ENCODE results near the gene SH2D5.

Gene SH2D5

GRCh38 chr1:20767271-20767670 lies 34.8 kb upstream of the SH2D5 start:
- H3K27me3 ChIP-seq (ENCODE audit: insufficient read depth, poor library complexity, severe bottlenecking) = no peaks in the 10 kb centered on the region
- DNase-seq (ENCODE audit: low read depth in 1 of 2, low spot score in 1 of 2) = no peak

DNA sequence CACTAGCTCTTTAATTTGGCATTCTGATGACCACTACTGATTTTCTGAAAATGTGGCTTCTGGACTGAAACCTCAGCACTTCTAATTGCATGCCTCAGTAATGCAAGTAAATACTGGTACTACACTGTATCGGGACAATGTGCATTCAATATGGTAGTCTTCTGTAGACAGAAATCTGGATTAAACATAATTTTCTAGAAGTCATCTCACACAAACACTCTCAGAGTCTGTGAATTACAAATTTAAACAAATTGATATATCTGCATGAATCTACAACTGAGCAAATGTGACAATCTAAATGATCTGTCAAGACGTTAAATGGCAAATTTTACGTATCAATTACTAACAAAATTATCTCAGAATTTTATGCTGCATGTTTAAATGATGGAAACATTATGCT lies 30.9 kb upstream of the SH2D5 start:
- H3K4me3 ChIP-seq (replicated peaks; ENCODE audit: insufficient read depth, low read length) = no peak overlapping the region
- TF ChIP-seq CTCF (IDR thresholded peaks at IDR 0.05; ENCODE audit: insufficient read depth, low read length) (no peak), REST (IDR thresholded peaks at IDR 0.05; ENCODE audit: insufficient replicate concordance, low read depth) (no peak), GABPA (IDR thresholded peaks at IDR 0.05; ENCODE audit: low read depth) (no peak), SPI1 (IDR thresholded peaks at IDR 0.05; ENCODE audit: borderline replicate concordance, low read depth) (no peak), POLR2AphosphoS5 (IDR thresholded peaks at IDR 0.05; ENCODE audit: low read depth) (no peak)
- H3K27me3 ChIP-seq (ENCODE audit: insufficient read depth, poor library complexity, severe bottlenecking) = no peaks in the 10 kb centered on the region
- H3K27ac ChIP-seq (replicated peaks) = no peak overlapping the region
- DNase-seq (ENCODE audit: low read depth in 1 of 2, low spot score in 1 of 2) = no peak

More at GRCh38 chr1:20767271-20767670, 34.8 kb upstream of the SH2D5 start:
- Histone ChIP-seq H3K27ac (replicated peaks) (no peak overlapping the region), H3K4me3 (replicated peaks; ENCODE audit: insufficient read depth, low read length) (no peak overlapping the region)
- TF ChIP-seq POLR2AphosphoS5 (IDR thresholded peaks at IDR 0.05; ENCODE audit: low read depth) (no peak), CTCF (IDR thresholded peaks at IDR 0.05; ENCODE audit: insufficient read depth, low read length) (no peak), REST (IDR thresholded peaks at IDR 0.05; ENCODE audit: insufficient replicate concordance, low read depth) (no peak), GABPA (IDR thresholded peaks at IDR 0.05; ENCODE audit: low read depth) (no peak), SPI1 (IDR thresholded peaks at IDR 0.05; ENCODE audit: borderline replicate concordance, low read depth) (no peak)

DNA sequence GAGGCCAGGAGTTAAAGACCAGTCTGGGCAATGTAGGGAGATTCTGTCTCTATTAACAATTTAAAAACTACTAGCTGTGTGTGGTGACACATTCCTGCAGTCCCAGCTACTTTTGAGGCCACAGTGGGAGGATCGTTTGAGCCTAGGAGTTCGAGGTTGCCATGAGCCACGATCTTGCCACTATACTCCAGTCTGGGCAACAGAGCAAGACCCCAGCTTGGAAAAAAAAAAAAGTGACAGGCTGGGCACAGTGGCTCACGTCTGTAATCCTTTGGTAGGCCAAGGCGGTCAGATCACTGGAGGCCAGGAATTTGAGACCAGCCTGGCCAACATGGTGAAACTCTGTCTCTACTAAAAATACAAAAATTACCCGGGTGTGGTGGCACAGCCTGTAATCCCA lies 27.8 kb upstream of the SH2D5 start:
- no peak for DNase-seq (ENCODE audit: low read depth in 1 of 2, low spot score in 1 of 2)
- no peak overlapping the region for H3K27ac ChIP-seq (replicated peaks)
- H3K27me3 ChIP-seq (ENCODE audit: insufficient read depth, poor library complexity, severe bottlenecking) = no peaks in the 10 kb centered on the region
- H3K4me3 ChIP-seq (replicated peaks; ENCODE audit: insufficient read depth, low read length) = no peak overlapping the region
- no peak for TF ChIP-seq POLR2AphosphoS5 (IDR thresholded peaks at IDR 0.05; ENCODE audit: low read depth)
- TF ChIP-seq SPI1 (IDR thresholded peaks at IDR 0.05; ENCODE audit: borderline replicate concordance, low read depth) = no peak
- no peak for TF ChIP-seq GABPA (IDR thresholded peaks at IDR 0.05; ENCODE audit: low read depth)

DNA sequence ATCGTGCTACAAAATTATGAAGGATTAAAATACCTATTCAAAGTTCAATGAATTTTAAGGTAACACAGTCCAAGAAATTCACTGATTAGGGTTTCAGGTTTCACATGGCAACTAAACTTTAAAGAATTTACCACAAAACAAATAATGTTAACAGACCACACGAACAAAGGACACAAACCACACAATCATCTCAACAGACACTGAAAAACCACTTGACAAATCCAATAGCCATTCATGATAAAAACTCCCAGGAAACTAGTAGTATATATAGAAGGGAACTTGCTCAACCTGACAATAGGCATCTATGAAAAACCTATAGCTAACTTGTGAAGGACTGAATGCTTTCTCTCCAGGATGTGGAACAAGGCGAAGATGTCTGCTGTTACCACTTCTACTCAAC lies 21.1 kb upstream of the SH2D5 start:
- no peak for DNase-seq (ENCODE audit: low read depth in 1 of 2, low spot score in 1 of 2)
- Histone ChIP-seq H3K27ac (replicated peaks) (no peak overlapping the region), H3K4me3 (replicated peaks; ENCODE audit: insufficient read depth, low read length) (no peak overlapping the region), H3K27me3 (ENCODE audit: insufficient read depth, poor library complexity, severe bottlenecking) (no peaks in the 10 kb centered on the region)
- TF ChIP-seq CTCF (IDR thresholded peaks at IDR 0.05; ENCODE audit: insufficient read depth, low read length) (no peak), SPI1 (IDR thresholded peaks at IDR 0.05; ENCODE audit: borderline replicate concordance, low read depth) (no peak), POLR2AphosphoS5 (IDR thresholded peaks at IDR 0.05; ENCODE audit: low read depth) (no peak), REST (IDR thresholded peaks at IDR 0.05; ENCODE audit: insufficient replicate concordance, low read depth) (no peak), GABPA (IDR thresholded peaks at IDR 0.05; ENCODE audit: low read depth) (no peak)
